ENCODE results near the gene ARHGAP12. TPM values are rescaled to one million over a fixed set of nuclear protein-coding genes. Genes with fewer than 3 reads are reported as not detected.
"Not testable (repeated sequence)": the region's sequence is repeated elsewhere in the genome, so short reads cannot be mapped to it uniquely, and the experiment has no call there.

ARHGAP12 gene
- polyA plus RNA-seq, 3 donors, result 30.0 to 48.2 (median 39.1) TPM

GRCh38 chr10:31902625-31903024, 26.0 kb downstream of the ARHGAP12 start:
- no peak for DNase-seq (ENCODE audit: extremely low read depth in 1 of 11, low read depth in 9 of 11, low spot score in 4 of 11)

GRCh38 chr10:31897506-31897905, 31.1 kb downstream of the ARHGAP12 start:
- no peak for DNase-seq (ENCODE audit: extremely low read depth in 1 of 11, low read depth in 9 of 11, low spot score in 4 of 11)

- DNase-seq (ENCODE audit: extremely low read depth in 1 of 11, low read depth in 9 of 11, low spot score in 4 of 11), result no peak
Measured at GRCh38 chr10:31896968-31897384, 31.7 kb downstream of the ARHGAP12 start.

- DNase-seq (ENCODE audit: extremely low read depth in 1 of 11, low read depth in 9 of 11, low spot score in 4 of 11), result not testable (repeated sequence)
Measured at GRCh38 chr10:31895722-31896121, 32.9 kb downstream of the ARHGAP12 start.

GRCh38 chr10:31888442-31888841, 40.2 kb downstream of the ARHGAP12 start:
- DNase-seq (ENCODE audit: extremely low read depth in 1 of 11, low read depth in 9 of 11, low spot score in 4 of 11), result no peak

- DNase-seq (ENCODE audit: extremely low read depth in 1 of 11, low read depth in 9 of 11, low spot score in 4 of 11), result no peak
Measured at GRCh38 chr10:31887850-31888249, 40.8 kb downstream of the ARHGAP12 start.

- no peak for DNase-seq (ENCODE audit: extremely low read depth in 1 of 11, low read depth in 9 of 11, low spot score in 4 of 11)
Measured at GRCh38 chr10:31886885-31887284, 41.7 kb downstream of the ARHGAP12 start.

- DNase-seq (ENCODE audit: extremely low read depth in 1 of 11, low read depth in 9 of 11, low spot score in 4 of 11), result no peak
Measured at GRCh38 chr10:31885971-31886370, 42.7 kb downstream of the ARHGAP12 start.

GRCh38 chr10:31884386-31884785, 44.2 kb downstream of the ARHGAP12 start:
- no peak for DNase-seq (ENCODE audit: extremely low read depth in 1 of 11, low read depth in 9 of 11, low spot score in 4 of 11)

GRCh38 chr10:31883397-31883796, 45.2 kb downstream of the ARHGAP12 start:
- no peak for DNase-seq (ENCODE audit: extremely low read depth in 1 of 11, low read depth in 9 of 11, low spot score in 4 of 11)

GRCh38 chr10:31878486-31878885, 50.1 kb downstream of the ARHGAP12 start:
- DNase-seq (ENCODE audit: extremely low read depth in 1 of 11, low read depth in 9 of 11, low spot score in 4 of 11), result no peak

- DNase-seq (ENCODE audit: extremely low read depth in 1 of 11, low read depth in 9 of 11, low spot score in 4 of 11), result no peak
Measured at GRCh38 chr10:31876652-31877352, 51.8 kb downstream of the ARHGAP12 start.

GRCh38 chr10:31875608-31876007, 53.0 kb downstream of the ARHGAP12 start:
- no peak for DNase-seq (ENCODE audit: extremely low read depth in 1 of 11, low read depth in 9 of 11, low spot score in 4 of 11)

- no peak for DNase-seq (ENCODE audit: extremely low read depth in 1 of 11, low read depth in 9 of 11, low spot score in 4 of 11)
Measured at GRCh38 chr10:31873724-31874123, 54.9 kb downstream of the ARHGAP12 start.

- DNase-seq (ENCODE audit: extremely low read depth in 1 of 11, low read depth in 9 of 11, low spot score in 4 of 11), result no peak
Measured at GRCh38 chr10:31871266-31872065, 57.2 kb downstream of the ARHGAP12 start.

- DNase-seq (ENCODE audit: extremely low read depth in 1 of 11, low read depth in 9 of 11, low spot score in 4 of 11), result no peak
Measured at GRCh38 chr10:31867646-31868045, 61.0 kb downstream of the ARHGAP12 start.

GRCh38 chr10:31866118-31866670, 62.4 kb downstream of the ARHGAP12 start:
- DNase-seq (ENCODE audit: extremely low read depth in 1 of 11, low read depth in 9 of 11, low spot score in 4 of 11), result no peak

- no peak for DNase-seq (ENCODE audit: extremely low read depth in 1 of 11, low read depth in 9 of 11, low spot score in 4 of 11)
Measured at GRCh38 chr10:31864834-31865518, 63.7 kb downstream of the ARHGAP12 start.

- DNase-seq (ENCODE audit: extremely low read depth in 1 of 11, low read depth in 9 of 11, low spot score in 4 of 11), result no peak
Measured at GRCh38 chr10:31855033-31855432, 73.6 kb downstream of the ARHGAP12 start.

- no peak for DNase-seq (ENCODE audit: extremely low read depth in 1 of 11, low read depth in 9 of 11, low spot score in 4 of 11)
Measured at GRCh38 chr10:31853629-31854028, 75.0 kb downstream of the ARHGAP12 start.

Data from renal cortex interstitium (tissue), 11 donors.